NCI-H2171 treated with DMSO at 0.1 percent for 48 hours (cell line): ENCODE results near the gene TM2D1.
"Not testable (repeated sequence)": the region's sequence is repeated elsewhere in the genome, so short reads cannot be mapped to it uniquely, and the experiment has no call there.

ENCODE experiments used
- DNase-seq: peaks from one replicate; lab custom pipeline; 2025; lab: John Stamatoyannopoulos, UW

Gene TM2D1

GRCh38 chr1:61718996-61719663, 5.8 kb downstream of the TM2D1 start:
- not testable (repeated sequence) for DNase-seq

DNA sequence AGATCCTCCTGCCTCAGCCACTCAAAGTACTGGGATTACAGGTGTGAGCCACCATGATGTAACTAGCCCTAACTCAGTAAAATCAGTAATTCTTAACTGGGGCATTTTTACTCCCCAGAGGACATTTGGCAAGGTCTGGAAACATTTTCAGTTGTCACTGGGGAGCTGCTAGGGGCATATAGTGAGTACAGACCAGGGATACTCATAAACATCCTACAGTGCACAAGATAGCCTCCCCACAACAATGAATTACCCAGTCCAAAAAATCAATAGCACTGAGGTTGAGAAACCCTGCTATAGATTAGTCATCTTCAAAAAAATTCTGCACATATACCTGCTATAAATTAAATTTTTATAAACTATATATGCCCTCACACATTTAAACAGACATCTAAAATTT, 13.0 kb downstream of the TM2D1 start:
- DNase-seq, result no peak

- not testable (repeated sequence) for DNase-seq
Observed at GRCh38 chr1:61711257-61711656, 13.7 kb downstream of the TM2D1 start.

GRCh38 chr1:61709908-61710289, 15.0 kb downstream of the TM2D1 start:
- DNase-seq, result no peak

- no peak for DNase-seq
Observed at GRCh38 chr1:61708953-61709907, 15.7 kb downstream of the TM2D1 start.

- DNase-seq, result no peak
Observed at GRCh38 chr1:61699911-61700851, 24.8 kb downstream of the TM2D1 start.

DNA sequence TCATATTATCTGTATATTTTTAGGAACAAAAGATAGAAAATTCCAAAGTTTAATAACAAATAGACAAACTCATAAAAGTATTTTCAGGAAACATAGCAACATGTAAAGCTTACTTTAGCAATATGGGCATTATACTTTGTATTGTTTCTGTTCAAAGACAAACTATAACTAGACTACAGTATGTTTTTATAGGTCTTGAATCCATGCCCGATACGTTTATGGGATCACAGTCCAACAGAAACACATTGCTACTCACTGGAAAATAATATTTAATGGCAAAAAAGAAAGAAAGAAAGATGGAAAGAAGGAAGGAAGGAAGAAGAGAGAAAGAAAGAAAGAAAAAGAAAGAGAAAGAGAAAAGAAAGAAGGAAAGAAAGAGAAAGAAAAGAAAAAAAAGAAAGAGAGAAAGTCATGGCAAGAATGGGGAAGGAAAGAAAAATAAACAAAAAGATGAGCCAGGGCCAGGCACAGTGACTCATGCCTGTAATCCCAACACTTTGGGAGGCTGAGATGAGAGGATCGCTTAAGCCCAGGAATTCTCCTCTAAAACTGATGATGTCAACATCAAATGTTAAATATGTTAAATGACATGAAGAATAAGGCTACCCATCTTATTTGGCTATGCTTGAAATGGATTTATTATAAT, 32.7 kb downstream of the TM2D1 start:
- DNase-seq, result no peak

- DNase-seq, result no peak
Observed at GRCh38 chr1:61687901-61688300, 37.0 kb downstream of the TM2D1 start.

DNA sequence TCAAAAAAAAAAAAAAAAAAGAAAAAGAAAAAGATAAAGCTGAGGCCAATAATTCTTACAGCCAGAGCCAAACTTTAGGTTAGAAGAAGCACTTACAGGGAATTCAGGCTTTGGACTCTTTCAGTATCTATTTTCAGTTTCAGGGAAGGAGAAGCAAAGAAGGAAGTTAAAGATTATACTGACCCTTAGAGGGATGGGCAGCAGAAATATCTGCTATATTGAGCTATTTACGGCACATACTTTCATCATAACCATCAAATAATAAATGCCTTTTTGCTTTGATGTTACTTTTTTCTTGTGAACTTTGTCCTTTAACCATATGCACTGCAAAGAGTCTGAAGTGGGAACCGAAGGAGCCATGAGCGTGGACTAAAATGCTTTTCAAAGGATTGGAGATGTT, 42.0 kb downstream of the TM2D1 start:
- no peak for DNase-seq

GRCh38 chr1:61680500-61680899, 44.4 kb downstream of the TM2D1 start:
- peak; percentile 70 for DNase-seq

DNA sequence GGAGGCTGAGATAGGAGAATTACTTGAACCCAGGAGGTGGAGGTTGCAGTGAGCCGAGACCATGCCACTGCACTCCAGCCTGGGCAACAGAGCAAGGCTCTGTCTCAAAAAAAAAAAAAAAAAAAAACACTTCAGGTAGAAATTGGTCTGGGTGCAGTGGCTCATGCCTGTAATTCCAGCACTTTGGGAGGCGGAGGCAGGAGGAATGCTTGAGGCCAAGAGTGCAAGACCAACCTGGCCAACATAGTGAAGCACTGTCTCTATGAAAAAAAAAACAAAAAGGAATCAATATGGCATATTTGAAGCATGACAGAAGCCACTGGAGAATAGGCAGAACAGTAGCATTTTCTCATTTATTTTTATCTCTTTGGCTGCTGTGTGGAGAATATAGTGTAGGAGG, 48.1 kb downstream of the TM2D1 start:
- not testable (repeated sequence) for DNase-seq

DNA sequence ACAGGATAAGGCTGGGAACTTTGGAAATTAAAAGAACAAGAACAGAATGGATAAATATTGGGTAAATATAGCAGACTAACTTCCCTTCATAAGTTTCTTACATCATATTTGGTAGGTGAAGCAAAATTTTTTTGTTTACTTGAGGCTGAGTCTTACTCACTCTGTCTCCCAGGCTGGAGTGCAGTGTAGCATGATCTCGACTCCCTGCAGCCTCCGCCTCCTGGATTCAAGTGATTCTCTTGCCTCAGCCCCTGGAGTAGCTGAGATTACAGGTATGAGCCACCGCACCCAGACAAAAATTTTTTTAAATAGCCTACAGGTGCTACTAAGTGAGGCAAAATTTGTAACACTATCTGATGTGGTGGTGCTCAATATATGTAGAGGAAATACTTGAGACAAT, 50.7 kb downstream of the TM2D1 start:
- DNase-seq, result no peak

- DNase-seq, result no peak
Observed at GRCh38 chr1:61672376-61672775, 52.6 kb downstream of the TM2D1 start.

DNA sequence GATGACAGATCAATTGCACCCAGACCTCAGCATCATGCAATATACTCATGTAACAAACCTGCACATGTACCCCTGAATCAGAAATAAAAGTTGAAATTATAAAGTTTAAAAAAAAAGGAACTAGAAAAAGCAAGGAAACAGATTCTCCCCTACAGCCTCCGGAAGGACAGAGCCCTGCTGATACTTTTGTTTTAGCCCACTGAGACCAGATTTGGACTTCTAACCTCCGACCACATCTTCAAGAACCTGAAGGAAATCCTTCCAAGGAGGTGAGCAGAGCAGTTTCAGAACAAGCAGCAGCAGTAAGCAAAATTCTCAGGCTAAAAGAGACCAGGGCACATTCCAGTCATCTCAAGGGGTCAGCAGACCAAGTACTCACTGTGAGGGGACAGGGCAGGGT, 54.5 kb downstream of the TM2D1 start:
- DNase-seq, result no peak

DNA sequence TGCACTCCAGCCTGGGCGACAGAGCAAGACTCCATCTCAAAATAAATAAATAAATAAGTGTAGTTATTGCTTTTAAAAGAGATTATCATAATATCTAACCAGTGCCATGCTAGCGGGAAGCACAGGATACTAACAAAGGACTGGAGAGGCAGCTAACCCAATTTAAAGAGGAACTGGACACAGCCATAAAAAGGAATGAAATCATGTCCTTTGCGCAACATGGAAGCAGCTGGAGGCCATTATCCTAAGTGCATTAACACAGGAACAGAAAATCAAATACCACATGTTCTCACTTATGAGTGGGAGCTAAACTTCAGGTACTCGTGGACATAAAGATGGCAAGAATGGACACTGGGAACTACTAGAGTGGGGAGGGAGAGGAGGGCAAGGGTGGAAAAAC, 54.9 kb downstream of the TM2D1 start:
- no peak for DNase-seq

- no peak for DNase-seq
Observed at GRCh38 chr1:61659061-61659460, 65.9 kb downstream of the TM2D1 start.

DNA sequence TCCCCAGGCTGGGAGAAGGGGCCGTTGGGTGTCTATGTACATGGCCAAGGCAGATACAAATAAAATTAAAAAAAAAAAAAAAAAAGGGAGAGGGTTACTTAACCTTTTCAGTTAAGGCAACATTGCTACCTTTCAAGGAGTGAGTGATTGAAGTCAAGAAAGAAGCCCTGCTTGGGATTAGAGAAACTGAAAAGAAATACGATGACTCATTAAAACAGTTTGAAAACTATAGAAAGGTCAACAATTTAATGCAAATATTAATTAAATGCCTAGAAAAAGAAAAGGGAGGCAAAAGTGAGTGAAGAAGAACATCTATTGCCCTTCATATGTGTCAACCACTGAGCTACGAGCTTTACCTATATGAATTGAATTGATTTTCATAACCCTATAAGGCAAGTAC, 69.5 kb downstream of the TM2D1 start:
- no peak for DNase-seq

DNA sequence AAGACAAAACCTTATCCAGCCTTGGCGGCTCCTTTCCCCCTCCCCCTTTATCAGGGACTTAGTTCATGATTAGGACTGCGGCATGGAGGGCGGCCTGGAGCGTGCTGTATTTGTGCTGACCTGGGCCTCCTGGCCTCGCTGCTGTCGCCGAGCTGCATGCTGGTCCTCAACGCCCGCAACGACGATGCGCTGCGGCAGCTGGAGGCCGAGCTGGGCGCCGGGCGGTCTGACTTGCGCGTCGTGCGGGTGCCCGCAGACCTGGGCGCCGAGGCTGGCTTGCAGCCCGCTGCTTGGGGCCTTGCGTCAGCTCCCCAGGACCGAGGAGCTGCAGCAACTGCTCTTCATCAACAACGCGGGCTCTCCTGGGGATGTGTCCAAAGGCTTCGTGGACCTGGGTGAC, 70.9 kb downstream of the TM2D1 start:
- DNase-seq, result no peak

DNA sequence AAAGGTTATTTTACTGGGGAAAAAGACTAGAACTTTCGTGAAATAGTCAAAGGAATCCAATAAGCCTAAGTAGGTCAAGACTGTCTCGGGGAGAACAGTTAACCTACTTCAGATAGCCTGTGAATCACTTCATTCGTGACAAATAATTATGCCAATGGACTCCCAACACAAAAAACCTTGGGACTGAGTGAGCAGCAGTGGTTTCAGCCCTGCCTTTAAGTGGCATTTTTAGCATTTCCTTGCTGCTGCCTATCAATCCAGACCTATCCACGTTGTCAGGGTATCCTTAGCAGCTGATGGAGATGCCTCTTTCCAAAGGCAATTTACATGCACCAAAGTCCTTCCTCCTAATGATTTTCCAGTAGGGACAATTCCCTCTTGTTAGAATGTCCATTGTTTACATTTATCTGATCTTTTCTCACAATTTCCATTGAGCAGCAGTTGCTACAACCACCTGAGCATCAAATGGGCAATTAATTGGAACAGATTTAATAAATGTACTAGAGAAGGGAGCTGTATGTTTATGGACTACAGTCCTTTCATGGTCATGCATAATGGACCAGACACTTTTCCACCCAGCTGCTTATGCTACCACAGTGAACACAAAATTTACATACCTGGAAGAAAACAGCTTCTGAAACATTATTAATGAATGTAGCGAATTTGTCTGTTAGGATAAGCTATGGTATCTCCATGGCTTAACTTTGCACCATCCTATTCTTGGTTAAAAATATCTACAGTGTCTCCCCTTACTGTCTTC, 75.8 kb downstream of the TM2D1 start:
- DNase-seq, result no peak

DNA sequence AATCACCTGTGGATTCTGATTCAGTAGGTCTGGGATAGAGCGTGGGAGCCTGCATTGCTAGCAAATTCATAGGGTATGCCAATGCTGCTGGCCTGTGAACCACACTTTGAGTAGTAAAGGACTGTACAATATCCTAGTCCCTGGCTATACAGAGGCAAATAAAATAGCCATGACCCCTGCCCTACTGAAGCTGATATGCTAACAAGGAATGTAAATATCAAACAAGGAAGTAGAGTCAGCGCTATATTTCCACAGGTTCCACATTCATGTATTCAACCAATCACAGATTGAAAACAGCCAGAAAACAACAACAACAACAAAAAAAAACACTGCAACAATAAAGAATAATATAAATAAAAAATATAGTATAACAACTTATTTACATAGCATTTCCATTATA, 77.8 kb downstream of the TM2D1 start:
- no peak for DNase-seq

- DNase-seq, result no peak
Observed at GRCh38 chr1:61645476-61645875, 79.5 kb downstream of the TM2D1 start.
